Muscle layer of colon (tissue), 2 donors: ENCODE data around the gene SRP54.
"Not testable (repeated sequence)": the region's sequence is repeated elsewhere in the genome, so short reads cannot be mapped to it uniquely, and the experiment has no call there.

Experiments
- H3K27ac ChIP-seq: one replicate; pipeline ENCODE4 v1.7.0; 2013; ENCODE audit warnings: low read depth, mild to moderate bottlenecking, low read length, moderate library complexity
- H3K27me3 ChIP-seq, 2 donors: one replicate each; pipeline ENCODE4 v1.7.0; 2013; ENCODE audit warnings: low read length in 2 of 2, mild to moderate bottlenecking in 2 of 2; ENCODE audit not compliant: insufficient read depth in 2 of 2, control insufficient read depth in 1 of 2
- H3K36me3 ChIP-seq: one replicate; pipeline ENCODE4 v1.7.0; 2013; ENCODE audit warnings: mild to moderate bottlenecking, low read length; ENCODE audit not compliant: insufficient read depth
- H3K4me1 ChIP-seq: one replicate; pipeline ENCODE4 v1.7.0; 2013; ENCODE audit warnings: mild to moderate bottlenecking, low read length; ENCODE audit not compliant: insufficient read depth
- H3K4me3 ChIP-seq, 2 donors: one replicate each; pipeline ENCODE4 v1.7.0; 2013; ENCODE audit warnings: low read length in 2 of 2, low read depth in 1 of 2, mild to moderate bottlenecking in 1 of 2, moderate library complexity in 1 of 2
- H3K9ac ChIP-seq: one replicate; pipeline ENCODE4 v1.7.0; 2013; ENCODE audit warnings: low read length
- H3K9me3 ChIP-seq: one replicate; pipeline ENCODE4 v1.7.0; 2013; ENCODE audit warnings: mild to moderate bottlenecking, low read length
- donor health status: abdominal sarcoma.
- donor health status: Adenocarcinoma of cecum.

SRP54 gene

GRCh38 chr14:35050652-35051051 is 67.9 kb downstream of the SRP54 start:
- Histone ChIP-seq H3K4me1 (peaks cover 12% of the 10 kb centered on the region), H3K27me3 (no peaks in the 10 kb centered on the region), H3K36me3 (no peaks in the 10 kb centered on the region), H3K27ac (no peak overlapping the region), H3K4me3 (no peak overlapping the region), H3K9me3 (no peaks in the 10 kb centered on the region), H3K9ac (no peak overlapping the region)

GRCh38 chr14:35051796-35052195 is 69.0 kb downstream of the SRP54 start:
- no peaks in the 10 kb centered on the region for H3K36me3 ChIP-seq

GRCh38 chr14:35052637-35053036 is 69.8 kb downstream of the SRP54 start:
- peaks cover 5% of the 10 kb centered on the region for H3K4me1 ChIP-seq
- H3K27me3 ChIP-seq, result no peaks in the 10 kb centered on the region
- no peak overlapping the region for H3K27ac ChIP-seq
- H3K36me3 ChIP-seq, result no peaks in the 10 kb centered on the region
- H3K4me3 ChIP-seq, result no peak overlapping the region
- H3K9me3 ChIP-seq, result no peaks in the 10 kb centered on the region
- no peak overlapping the region for H3K9ac ChIP-seq

More at GRCh38 chr14:35051796-35052195, 69.0 kb downstream of the SRP54 start:
- Histone ChIP-seq H3K4me3 (no peak overlapping the region), H3K27me3 (no peaks in the 10 kb centered on the region), H3K27ac (no peak overlapping the region), H3K9me3 (no peaks in the 10 kb centered on the region), H3K4me1 (peaks cover 11% of the 10 kb centered on the region), H3K9ac (no peak overlapping the region)

- H3K4me3 ChIP-seq, H3K27me3 ChIP-seq, H3K4me1 ChIP-seq, H3K27ac ChIP-seq, H3K9ac ChIP-seq, H3K36me3 ChIP-seq, H3K9me3 ChIP-seq: not testable (repeated sequence)
Observed at GRCh38 chr14:35061113-35061791, 78.5 kb downstream of the SRP54 start.

- not testable (repeated sequence) for H3K9ac ChIP-seq, H3K4me3 ChIP-seq, H3K9me3 ChIP-seq, H3K27me3 ChIP-seq, H3K4me1 ChIP-seq, H3K27ac ChIP-seq
- peaks cover 13% of the 10 kb centered on the region for H3K36me3 ChIP-seq
Observed at GRCh38 chr14:35065731-35066130, 82.9 kb downstream of the SRP54 start.

- Histone ChIP-seq H3K27me3 (no peaks in the 10 kb centered on the region), H3K4me3 (no peak overlapping the region), H3K27ac (no peak overlapping the region), H3K4me1 (no peaks in the 10 kb centered on the region), H3K36me3 (peaks cover 22% of the 10 kb centered on the region), H3K9ac (no peak overlapping the region), H3K9me3 (no peaks in the 10 kb centered on the region)
Observed at GRCh38 chr14:35068238-35069012, 85.6 kb downstream of the SRP54 start.

- Histone ChIP-seq H3K27me3 (no peaks in the 10 kb centered on the region), H3K36me3 (peaks cover 31% of the 10 kb centered on the region), H3K9me3 (no peaks in the 10 kb centered on the region), H3K4me1 (no peaks in the 10 kb centered on the region), H3K27ac (no peak overlapping the region), H3K4me3 (no peak overlapping the region), H3K9ac (no peak overlapping the region)
Observed at GRCh38 chr14:35072226-35072625, 89.4 kb downstream of the SRP54 start.

- Histone ChIP-seq H3K27ac (no peak overlapping the region), H3K4me1 (no peaks in the 10 kb centered on the region), H3K9me3 (no peaks in the 10 kb centered on the region), H3K9ac (no peak overlapping the region), H3K36me3 (peaks cover 29% of the 10 kb centered on the region), H3K4me3 (no peak overlapping the region), H3K27me3 (no peaks in the 10 kb centered on the region)
Observed at GRCh38 chr14:35073486-35073885, 90.7 kb downstream of the SRP54 start.

GRCh38 chr14:35078082-35078481 is 95.3 kb downstream of the SRP54 start:
- Histone ChIP-seq H3K4me1 (no peaks in the 10 kb centered on the region), H3K27ac (no peak overlapping the region), H3K27me3 (no peaks in the 10 kb centered on the region), H3K36me3 (peaks cover 45% of the 10 kb centered on the region), H3K4me3 (no peak overlapping the region), H3K9ac (no peak overlapping the region), H3K9me3 (no peaks in the 10 kb centered on the region)
